22Rv1 (cell line): Measurements from ENCODE around the gene RPL7A.

ENCODE experiments used
- CTCF ChIP-seq: fragments of 450-650 bp; IDR thresholded peaks from 2 replicates; pipeline ENCODE4 v1.5.1; 2017; ENCODE audit warnings: mild to moderate bottlenecking
- ZFX ChIP-seq: fragments of 450-650 bp; IDR thresholded peaks from 2 replicates; pipeline ENCODE4 v1.6.1; 2017; ENCODE audit warnings: antibody characterized with exemption, borderline replicate concordance

GRCh38 chr9:133372144-133372543 is 24.1 kb downstream of the RPL7A start:
- TF ChIP-seq CTCF (no peak), ZFX (no peak)
